Activated CD4-positive, alpha-beta T cell treated with anti-CD3 and anti-CD28 coated beads for 24 hours (primary cell): Measurements from ENCODE around the gene MYOM3.

Source experiments
- DNase-seq, 2 donors: peaks; one replicate each; pipeline ENCODE4 v3.0.0-alpha.2; 2020; ENCODE audit warnings: low read depth in 2 of 2

MYOM3 gene

GRCh38 chr1:24114753-24115152, 2.8 kb upstream of the MYOM3 start:
- no peak for DNase-seq

- DNase-seq: no peak
These were observed 1.7 kb upstream of the MYOM3 start for GRCh38 chr1:24113641-24114033.

GRCh38 chr1:24111262-24111995, 506 bp downstream of the MYOM3 start:
- DNase-seq: no peak

- no peak for DNase-seq
These were observed 1.2 kb downstream of the MYOM3 start for GRCh38 chr1:24110642-24111261.

GRCh38 chr1:24109686-24110475, 2.1 kb downstream of the MYOM3 start:
- no peak for DNase-seq

GRCh38 chr1:24109166-24109483, 2.8 kb downstream of the MYOM3 start:
- DNase-seq: no peak

- DNase-seq: no peak
These were observed 3.4 kb downstream of the MYOM3 start for GRCh38 chr1:24108334-24109165.

- DNase-seq: no peak
These were observed 4.3 kb downstream of the MYOM3 start for GRCh38 chr1:24107462-24108138.

GRCh38 chr1:24105368-24106160, 6.4 kb downstream of the MYOM3 start:
- no peak for DNase-seq

GRCh38 chr1:24104854-24105253, 7.1 kb downstream of the MYOM3 start:
- DNase-seq: no peak

GRCh38 chr1:24103879-24104278, 8.1 kb downstream of the MYOM3 start:
- no peak for DNase-seq

- no peak for DNase-seq
These were observed 8.5 kb downstream of the MYOM3 start for GRCh38 chr1:24103408-24103807.

- no peak for DNase-seq
These were observed 9.0 kb downstream of the MYOM3 start for GRCh38 chr1:24102961-24103360.

- DNase-seq: no peak
These were observed 9.9 kb downstream of the MYOM3 start for GRCh38 chr1:24101796-24102586.

GRCh38 chr1:24100945-24101737, 10.8 kb downstream of the MYOM3 start:
- no peak for DNase-seq

- no peak for DNase-seq
These were observed 12.8 kb downstream of the MYOM3 start for GRCh38 chr1:24098943-24099638.

GRCh38 chr1:24098102-24098501, 13.8 kb downstream of the MYOM3 start:
- DNase-seq: no peak

- DNase-seq: no peak
These were observed 14.3 kb downstream of the MYOM3 start for GRCh38 chr1:24097663-24098062.

- no peak for DNase-seq
These were observed 15.2 kb downstream of the MYOM3 start for GRCh38 chr1:24096739-24097103.
